ENCODE measurements around the gene NRARP.
"Not testable (repeated sequence)": the region's sequence is repeated elsewhere in the genome, so short reads cannot be mapped to it uniquely, and the experiment has no call there.

Gene NRARP, protein sequence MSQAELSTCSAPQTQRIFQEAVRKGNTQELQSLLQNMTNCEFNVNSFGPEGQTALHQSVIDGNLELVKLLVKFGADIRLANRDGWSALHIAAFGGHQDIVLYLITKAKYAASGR

DNA sequence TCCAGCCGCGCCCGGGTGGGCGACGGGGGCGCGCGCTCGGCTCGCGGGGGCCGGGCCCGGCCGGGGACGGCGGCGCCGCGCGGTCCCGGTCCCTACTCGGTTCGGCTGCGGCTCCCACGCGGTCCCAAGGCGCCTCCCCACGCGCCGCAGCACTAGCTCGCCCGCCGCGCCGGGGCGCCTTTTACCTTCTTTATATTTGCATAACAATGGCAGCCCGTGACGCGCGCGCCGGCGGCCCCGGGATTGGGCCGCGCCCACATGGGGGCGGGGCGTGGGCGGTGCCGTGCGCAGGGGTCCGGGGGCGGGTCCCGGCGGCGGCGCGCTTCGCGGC lies at the start of gene NRARP:
TSS of gene NRARP (minus strand) at position 154 of the 331 bp plus-strand sequence. CDS start 343 bp downstream, outside the sequence.
- peak in 12 of 14 donors; percentile 34 to 88 (median 71) for DNase-seq

DNA sequence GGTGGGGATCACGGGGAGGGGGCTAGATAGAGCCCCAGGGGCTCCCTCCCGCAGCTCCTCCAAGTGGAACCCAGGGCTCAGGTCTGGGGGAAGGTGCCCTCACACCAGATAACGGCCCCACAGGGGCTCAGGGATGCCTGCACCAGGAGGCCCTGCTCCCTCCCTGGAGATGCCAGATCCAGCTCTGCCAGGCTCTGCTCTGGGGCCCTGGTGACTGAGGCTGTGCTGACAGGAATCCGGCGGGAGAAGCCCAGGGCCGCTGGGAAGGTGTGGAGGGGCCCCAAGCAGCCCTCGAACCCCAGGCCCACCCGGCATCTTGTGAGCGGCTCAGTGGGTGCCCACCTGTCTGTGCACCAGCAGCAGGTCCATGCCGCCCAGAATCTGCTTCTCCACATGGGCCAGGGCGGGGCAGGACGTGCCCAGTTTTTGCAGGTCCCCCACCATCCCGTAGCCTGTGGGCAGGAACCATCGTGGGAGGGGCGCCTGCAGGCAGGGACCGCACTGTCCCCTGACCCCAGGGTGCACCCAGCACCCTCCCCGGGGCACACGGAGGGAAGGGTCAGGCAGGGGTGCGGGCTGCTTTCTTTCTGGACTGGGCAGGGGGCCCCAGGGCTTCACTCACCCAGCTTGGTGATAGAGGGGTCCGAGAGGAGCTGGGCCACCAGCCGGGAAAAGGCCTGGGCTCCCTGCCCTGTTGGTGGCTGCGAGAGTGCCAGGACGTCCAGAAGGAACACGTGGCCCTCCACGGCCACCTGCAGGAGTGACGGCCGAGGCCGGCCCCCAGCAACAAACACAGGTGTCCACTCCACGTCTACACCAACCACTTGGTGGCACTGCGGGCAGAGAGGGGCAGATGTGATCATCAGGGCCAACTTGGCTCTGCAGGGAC lies 48.9 kb upstream of the NRARP start:
- DNase-seq, result no peak

DNA sequence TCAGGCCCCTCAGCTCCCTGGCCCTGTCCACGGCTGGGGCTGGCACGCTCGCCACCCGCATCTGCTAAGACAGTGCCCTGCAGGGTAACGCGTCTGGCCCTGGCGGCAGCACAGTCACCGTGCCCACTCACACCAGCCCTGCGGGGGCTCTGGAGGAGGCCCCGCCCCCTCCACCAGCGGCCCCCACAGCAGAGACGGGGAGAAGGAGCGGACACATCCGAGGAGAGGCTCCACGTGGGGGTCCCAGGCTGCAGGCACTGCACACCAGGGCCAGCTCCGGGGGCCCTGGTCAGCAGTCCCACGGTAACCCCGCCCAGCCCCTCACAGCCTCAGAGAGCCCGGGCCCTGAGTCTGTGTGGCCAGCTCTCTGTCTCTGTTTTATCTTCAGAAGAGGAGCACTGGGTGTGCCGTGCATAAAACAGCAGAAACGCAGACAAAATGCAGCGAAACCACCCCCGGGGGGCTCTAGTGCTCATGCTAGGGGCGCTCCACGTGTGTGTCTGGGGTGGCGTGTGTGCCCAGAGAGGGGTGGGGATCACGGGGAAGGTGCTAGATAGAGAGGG lies 47.5 kb upstream of the NRARP start:
- no peak for DNase-seq

DNA sequence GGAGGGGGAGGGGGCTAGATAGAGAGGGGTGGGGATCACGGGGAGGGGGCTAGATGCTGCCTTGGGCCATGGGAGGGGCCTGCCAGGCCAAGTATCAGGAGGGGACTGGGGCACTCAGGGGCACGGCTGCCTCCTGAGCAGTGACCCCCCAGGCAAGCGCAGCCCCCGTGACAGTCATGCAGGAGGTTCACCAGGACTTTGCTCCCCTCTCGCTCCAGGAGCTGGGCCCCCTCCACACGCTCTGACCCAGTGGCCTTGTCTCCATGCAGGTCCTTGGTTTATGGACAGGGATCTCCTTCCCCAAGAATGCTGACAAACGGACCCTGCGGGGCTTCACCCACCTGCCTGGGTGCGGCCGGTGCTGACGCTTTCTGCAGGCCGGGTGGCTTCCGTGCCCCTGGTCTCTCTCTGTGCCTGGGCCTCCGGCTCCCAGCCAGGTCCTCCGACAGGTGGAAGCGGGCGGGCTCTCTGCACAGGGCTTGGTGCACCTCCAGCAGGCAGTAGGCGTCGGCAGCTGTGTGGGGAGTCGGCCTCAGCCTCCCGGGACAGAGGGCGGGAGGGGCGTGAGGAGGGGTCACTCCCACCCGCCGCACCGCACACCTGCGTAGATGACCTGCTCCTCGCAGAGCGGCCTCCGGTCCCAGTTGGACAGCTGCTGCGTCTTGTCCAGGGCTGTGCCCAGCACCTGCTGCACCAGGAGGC lies 46.8 kb upstream of the NRARP start:
- DNase-seq, result no peak

GRCh38 chr9:137347928-137348327 lies 45.9 kb upstream of the NRARP start:
- DNase-seq, result no peak

DNA sequence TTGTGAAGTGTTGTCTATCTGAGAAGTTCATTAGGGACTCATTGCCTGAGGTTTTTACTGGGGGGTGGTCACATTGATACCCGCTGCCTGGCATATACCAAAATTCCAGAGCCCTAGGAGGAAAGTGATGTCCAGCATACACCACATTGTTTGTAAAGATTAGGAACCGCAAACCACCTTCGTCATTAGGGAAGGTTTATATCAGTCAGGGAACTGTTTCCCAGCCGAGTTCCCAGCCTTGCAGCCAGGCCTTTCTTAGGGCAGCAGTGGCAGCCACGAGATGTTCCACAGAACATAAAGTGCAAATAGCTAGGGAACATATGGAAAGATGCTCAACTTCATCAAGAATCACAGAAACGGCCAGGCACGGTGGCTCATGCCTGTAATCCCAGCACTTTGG lies 40.4 kb upstream of the NRARP start:
- no peak for DNase-seq

- no peak for DNase-seq
Measured at GRCh38 chr9:137341227-137341626, 39.2 kb upstream of the NRARP start.

GRCh38 chr9:137339908-137340462 lies 37.9 kb upstream of the NRARP start:
- not testable (repeated sequence) for DNase-seq

DNA sequence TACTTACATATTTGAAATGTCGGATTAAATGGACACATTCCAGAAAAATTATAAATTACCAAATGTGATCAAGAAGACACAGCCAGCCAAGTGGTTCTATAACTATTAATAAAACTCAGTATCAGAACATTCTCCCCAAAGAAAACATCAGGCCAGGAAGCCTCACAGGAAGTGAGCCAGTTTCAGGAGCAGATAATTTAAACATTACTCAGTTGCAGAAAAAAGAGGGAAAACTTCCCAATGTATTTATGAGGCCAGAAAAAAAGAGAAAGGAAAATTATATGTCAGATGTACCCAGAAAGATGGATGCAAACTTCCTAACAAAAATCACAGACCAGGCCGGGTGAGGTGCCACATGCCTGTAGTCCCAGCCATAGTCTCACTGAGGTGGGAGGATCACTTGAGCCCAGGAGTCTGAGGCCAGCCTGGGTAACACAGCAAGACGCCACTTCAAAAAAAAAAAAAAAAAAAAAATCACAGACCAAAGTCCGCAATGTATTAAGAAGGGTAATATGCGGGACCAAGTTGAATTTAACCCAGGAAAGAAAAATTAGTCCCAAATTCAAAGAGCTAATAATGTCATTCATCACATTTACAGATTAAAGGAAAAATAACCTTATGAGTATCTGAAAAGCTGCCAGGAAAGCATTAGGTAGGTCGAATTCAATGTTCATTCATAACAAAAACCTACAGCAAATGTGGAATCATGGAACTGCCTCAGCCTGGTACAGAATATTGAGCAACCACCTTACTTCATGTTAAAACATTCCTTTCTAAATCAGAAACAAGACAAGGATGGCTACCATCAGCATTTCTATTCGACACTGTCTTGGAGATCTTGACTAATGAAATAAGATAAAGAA lies 37.2 kb upstream of the NRARP start:
- DNase-seq, result no peak

DNA sequence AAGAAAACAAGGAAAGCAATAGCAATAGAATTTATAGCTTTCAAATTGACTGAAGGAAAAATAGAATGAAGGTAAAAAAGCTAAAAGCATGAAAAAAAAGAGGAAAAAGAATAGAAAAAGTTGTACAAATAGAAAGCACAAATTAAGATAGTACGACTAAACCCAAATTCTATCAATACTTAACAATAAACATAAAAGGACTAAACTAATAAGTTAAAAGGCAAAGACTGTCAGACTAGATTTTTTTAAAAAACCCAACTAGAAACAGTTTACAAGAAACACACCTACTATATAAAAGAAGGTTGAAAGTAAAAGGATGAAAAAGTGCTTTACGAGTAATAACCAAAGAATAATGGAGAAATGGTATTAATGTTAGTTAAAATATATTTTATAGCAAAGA lies 34.7 kb upstream of the NRARP start:
- no peak for DNase-seq

DNA sequence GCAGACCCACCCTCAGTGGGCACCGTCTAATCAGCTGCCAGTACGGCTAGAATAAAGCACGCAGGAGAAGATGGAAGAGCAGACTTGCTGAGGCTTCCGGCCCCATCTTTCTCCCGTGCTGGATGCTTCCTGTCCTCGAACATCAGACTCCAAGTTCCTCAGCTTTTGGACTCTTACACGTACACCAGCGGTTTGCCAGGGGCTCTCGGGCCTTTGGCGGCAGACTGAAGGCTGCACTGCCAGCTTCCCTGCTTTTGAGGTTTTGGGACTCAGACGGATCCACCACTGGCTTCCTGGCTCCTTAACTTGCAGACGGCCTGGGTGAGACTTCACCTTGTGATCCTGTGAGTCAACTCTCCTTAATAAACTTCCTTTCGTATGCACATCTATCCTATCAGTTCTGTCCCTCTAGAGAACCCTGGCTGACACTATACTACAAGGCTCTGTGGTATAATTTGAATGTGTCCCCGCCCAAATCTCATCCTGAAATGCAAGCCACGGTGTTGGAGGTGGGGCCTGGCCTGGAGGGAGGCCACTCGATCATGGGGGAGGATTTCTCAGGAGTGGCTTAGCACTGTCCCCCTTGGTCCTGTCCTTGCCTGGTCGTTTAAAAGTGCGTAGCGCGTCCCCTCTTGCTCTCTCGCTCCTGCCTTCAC lies 31.1 kb upstream of the NRARP start:
- no peak for DNase-seq

DNA sequence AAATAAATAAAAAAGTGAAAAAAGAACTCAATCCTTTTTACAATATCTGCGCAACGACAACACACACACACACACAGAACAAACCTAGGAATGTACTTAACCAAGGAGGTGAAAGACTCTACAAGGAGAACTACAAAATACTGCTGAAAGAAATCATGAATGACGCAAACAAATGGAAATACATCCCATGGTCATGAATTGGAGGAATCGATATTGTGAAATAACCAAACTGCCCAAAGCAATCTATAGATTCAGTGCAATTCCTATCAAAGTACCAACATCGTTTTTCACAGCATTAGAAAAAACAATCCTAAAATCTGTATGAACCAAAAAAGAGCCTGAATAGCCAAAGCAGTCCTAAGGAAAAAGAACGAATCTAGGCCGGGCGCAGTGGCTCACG lies 29.9 kb upstream of the NRARP start:
- no peak for DNase-seq

DNA sequence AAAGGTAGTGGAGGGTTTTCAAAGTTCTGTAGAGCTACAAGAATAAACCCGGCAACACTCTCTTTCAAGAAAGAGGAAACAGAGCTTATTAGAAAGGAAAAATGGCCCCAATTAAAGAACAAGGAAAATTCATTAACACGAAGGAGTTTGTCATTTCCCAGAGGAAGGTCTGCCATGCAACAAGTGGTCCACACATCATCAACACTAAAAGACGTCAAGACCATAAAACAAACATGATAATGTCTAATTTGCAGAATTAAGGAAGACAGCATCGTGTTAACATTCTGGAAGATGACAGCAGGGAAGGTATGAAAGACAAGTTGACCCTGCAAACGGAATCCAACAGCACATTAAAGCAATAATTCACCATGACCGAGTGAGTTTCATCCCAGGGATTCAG lies 28.6 kb upstream of the NRARP start:
- no peak for DNase-seq

GRCh38 chr9:137329590-137329989 lies 27.5 kb upstream of the NRARP start:
- not testable (repeated sequence) for DNase-seq

DNA sequence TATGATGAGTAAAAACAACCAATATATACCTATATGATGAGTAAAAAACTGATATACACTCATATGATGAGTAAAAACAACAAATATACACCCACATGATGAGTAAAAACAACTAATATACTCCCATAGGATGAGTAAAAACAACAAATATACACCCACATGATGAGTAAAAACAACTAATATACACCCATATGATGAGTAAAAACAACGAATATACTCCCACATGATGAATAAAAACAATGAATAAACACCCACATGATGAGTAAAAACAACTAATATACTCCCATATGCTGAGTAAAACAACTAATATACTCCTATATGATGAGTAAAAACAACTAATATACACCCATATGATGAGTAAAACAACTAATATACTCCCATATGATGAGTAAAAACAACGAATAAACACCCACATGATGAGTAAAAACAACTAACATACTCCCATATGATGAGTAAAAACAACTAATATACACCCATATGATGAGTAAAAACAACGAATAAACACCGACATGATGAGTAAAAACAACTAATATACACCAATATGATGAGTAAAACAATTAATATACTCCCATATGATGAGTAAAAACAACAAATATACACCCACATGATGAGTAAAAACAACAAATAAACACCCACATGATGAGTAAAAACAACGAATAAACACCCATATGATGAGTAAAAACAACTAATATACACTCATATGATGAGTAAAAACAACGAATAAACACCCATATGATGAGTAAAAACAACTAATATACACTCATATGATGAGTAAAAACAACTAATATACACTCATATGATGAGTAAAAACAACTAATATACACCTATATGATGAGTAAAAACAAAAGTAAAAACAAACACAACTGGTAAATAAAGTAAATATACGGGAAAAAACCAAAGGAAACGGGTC lies 25.8 kb upstream of the NRARP start:
- DNase-seq, result not testable (repeated sequence)

GRCh38 chr9:137326445-137327065 lies 24.5 kb upstream of the NRARP start:
- DNase-seq, result no peak

GRCh38 chr9:137325799-137326198 lies 23.7 kb upstream of the NRARP start:
- no peak for DNase-seq

GRCh38 chr9:137325124-137325523 lies 23.1 kb upstream of the NRARP start:
- DNase-seq, result no peak

- no peak for DNase-seq
Measured at GRCh38 chr9:137323531-137324331, 21.7 kb upstream of the NRARP start.
